ENCODE results near the gene KIRREL3. TPM values are rescaled to one million over a fixed set of nuclear protein-coding genes. Genes with fewer than 3 reads are reported as not detected.

KIRREL3 gene
- polyA plus RNA-seq, 1 experiment, result 2.3 TPM

DNA sequence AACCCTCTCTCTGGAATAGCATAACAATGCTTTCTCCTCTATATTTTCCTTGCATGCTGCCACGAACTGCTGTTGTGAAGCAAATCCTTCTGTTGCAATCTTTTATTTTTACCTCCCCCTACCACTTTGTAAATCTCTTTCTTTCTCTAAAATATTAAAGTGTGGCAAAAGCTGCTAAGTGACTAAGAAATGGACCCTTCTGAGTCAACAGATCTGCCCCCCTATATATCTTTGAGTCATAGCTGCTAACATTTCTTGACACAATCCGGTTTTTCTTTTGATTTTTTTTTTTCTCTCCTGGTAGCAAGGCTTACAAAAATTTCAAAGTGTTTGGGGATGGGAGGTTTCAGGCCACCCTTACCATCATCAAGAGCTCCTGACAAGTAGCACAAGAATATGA is 39.0 kb upstream of the KIRREL3 start:
- no peak for DNase-seq (ENCODE audit: low read depth, low spot score)
- Histone ChIP-seq H3K27ac (ENCODE audit: low read depth, low read length) (no peak overlapping the region), H3K9me3 (ENCODE audit: control insufficient read depth, insufficient read depth, low read length) (no peaks in the 10 kb centered on the region), H3K27me3 (ENCODE audit: control insufficient read depth, insufficient read depth, low read length) (no peaks in the 10 kb centered on the region), H3K4me3 (ENCODE audit: low read depth, low read length) (no peak overlapping the region)
- ChIA-PET POLR2A (interaction anchor here (0.6 kb wide), 1 partner anchor 559 kb away, joined by 3 read pairs; no protein-coding TSS in a partner anchor), CTCF (no interaction called here)
- TF ChIP-seq, protein P1, sequence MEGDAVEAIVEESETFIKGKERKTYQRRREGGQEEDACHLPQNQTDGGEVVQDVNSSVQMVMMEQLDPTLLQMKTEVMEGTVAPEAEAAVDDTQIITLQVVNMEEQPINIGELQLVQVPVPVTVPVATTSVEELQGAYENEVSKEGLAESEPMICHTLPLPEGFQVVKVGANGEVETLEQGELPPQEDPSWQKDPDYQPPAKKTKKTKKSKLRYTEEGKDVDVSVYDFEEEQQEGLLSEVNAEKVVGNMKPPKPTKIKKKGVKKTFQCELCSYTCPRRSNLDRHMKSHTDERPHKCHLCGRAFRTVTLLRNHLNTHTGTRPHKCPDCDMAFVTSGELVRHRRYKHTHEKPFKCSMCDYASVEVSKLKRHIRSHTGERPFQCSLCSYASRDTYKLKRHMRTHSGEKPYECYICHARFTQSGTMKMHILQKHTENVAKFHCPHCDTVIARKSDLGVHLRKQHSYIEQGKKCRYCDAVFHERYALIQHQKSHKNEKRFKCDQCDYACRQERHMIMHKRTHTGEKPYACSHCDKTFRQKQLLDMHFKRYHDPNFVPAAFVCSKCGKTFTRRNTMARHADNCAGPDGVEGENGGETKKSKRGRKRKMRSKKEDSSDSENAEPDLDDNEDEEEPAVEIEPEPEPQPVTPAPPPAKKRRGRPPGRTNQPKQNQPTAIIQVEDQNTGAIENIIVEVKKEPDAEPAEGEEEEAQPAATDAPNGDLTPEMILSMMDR (IDR thresholded peaks at IDR 0.05; ENCODE audit: low read depth, low read length), result no peak

DNA sequence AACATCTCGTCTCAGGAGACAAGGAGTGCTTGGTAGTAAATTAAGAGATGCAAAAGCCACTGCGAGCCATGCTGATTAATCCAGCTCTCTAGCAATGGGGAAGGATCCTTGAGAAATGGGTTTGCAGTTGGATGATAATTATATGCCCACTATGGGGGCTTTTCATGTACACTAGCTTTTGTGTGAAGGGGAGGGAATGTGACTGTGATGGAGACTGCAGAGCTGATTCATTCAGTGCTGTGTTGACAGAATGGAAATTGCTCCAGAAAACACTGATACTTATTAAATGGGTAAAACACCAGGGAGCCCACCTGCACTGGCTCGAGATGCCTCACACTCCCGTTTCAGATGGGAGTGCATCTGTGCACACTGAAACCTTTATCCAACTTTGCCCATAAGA is 37.0 kb upstream of the KIRREL3 start:
- no peaks in the 10 kb centered on the region for H3K27me3 ChIP-seq (ENCODE audit: control insufficient read depth, insufficient read depth, low read length)
- no peak overlapping the region for H3K27ac ChIP-seq (ENCODE audit: low read depth, low read length)
- POLR2A ChIA-PET, result no interaction called here
- CTCF ChIA-PET, result interaction anchor here (0.6 to 0.9 kb wide), 2 partner anchors 321 to 550 kb away, joined by 4 read pairs; no protein-coding TSS in a partner anchor
- TF ChIP-seq, protein P1 (IDR thresholded peaks at IDR 0.05; ENCODE audit: low read depth, low read length), result no peak
- DNase-seq (ENCODE audit: low read depth, low spot score), result no peak
- H3K9me3 ChIP-seq (ENCODE audit: control insufficient read depth, insufficient read depth, low read length), result no peaks in the 10 kb centered on the region
- H3K4me3 ChIP-seq (ENCODE audit: low read depth, low read length), result no peak overlapping the region

DNA sequence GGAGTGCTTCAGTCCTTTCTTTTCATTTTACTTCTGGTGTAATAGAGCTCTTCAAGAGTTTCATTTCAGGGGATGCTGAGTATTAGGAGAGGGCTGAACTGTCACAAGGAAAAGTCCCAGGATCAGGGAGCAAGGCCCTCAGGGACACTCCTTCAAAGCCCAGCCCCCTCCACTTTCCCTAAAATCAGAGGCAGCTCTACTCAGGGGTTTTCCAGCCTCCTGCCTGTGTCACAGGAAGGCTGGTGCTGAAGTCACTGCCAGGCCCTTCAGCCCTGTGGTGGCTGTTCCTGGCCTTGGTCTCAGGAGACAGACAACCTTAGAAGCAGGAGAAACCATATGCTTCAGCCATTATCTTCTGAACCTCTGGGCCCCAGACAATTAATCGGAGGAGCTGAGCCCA is 36.4 kb upstream of the KIRREL3 start:
- ChIA-PET POLR2A (no interaction called here), CTCF (no interaction called here)
- H3K27me3 ChIP-seq (ENCODE audit: control insufficient read depth, insufficient read depth, low read length), result no peaks in the 10 kb centered on the region
- TF ChIP-seq, protein P1 (IDR thresholded peaks at IDR 0.05; ENCODE audit: low read depth, low read length), result no peak
- no peak overlapping the region for H3K4me3 ChIP-seq (ENCODE audit: low read depth, low read length)
- no peaks in the 10 kb centered on the region for H3K9me3 ChIP-seq (ENCODE audit: control insufficient read depth, insufficient read depth, low read length)
- H3K27ac ChIP-seq (ENCODE audit: low read depth, low read length), result no peak overlapping the region
- no peak for DNase-seq (ENCODE audit: low read depth, low spot score)

DNA sequence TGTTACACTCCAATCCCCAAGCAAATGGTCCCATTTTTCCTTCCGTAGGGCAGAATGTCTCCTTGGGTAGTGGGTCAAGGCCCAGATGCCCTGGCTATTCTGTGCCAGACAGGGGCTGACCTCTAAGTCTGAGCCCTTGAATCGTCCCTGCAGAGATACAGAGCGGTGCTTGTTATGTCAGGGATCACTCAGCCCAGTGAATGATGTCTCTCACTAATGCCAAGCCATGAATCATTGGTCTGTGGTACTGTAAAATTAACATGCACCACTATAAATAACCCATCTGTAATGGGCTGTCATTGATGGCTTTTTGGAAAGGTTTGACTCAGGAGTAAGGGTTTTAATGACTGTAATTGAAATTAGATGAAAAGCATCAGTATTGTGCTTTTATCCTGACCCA is 35.3 kb upstream of the KIRREL3 start:
- TF ChIP-seq, protein P1 (IDR thresholded peaks at IDR 0.05; ENCODE audit: low read depth, low read length), result no peak
- CTCF ChIA-PET, result no interaction called here
- H3K27me3 ChIP-seq (ENCODE audit: control insufficient read depth, insufficient read depth, low read length), result peaks cover 4% of the 10 kb centered on the region
- no peaks in the 10 kb centered on the region for H3K9me3 ChIP-seq (ENCODE audit: control insufficient read depth, insufficient read depth, low read length)
- POLR2A ChIA-PET, result no interaction called here
- no peak for DNase-seq (ENCODE audit: low read depth, low spot score)
- no peak overlapping the region for H3K27ac ChIP-seq (ENCODE audit: low read depth, low read length)
- H3K4me3 ChIP-seq (ENCODE audit: low read depth, low read length), result no peak overlapping the region

DNA sequence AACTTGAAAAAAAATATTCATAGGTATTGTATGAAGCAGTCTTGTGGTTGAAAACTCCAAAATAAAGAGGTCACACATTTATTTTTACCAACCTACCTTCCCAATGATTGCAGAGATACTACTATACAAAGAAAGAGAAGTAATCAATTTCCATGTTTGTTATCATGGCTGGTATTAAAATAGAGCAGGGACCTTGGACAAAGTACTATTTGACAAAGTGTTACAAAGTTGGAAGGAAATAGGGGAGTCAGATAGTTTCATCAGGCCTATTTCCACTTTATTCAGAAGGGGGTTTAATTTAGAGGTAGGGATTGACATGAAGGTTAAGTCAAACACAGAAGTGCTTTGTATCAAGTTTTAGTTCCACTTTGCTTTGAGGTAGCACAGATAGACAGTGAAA is 34.4 kb upstream of the KIRREL3 start:
- CTCF ChIA-PET, result no interaction called here
- no peak overlapping the region for H3K27ac ChIP-seq (ENCODE audit: low read depth, low read length)
- POLR2A ChIA-PET, result no interaction called here
- H3K9me3 ChIP-seq (ENCODE audit: control insufficient read depth, insufficient read depth, low read length), result no peaks in the 10 kb centered on the region
- DNase-seq (ENCODE audit: low read depth, low spot score), result no peak
- no peak overlapping the region for H3K4me3 ChIP-seq (ENCODE audit: low read depth, low read length)
- TF ChIP-seq, protein P1 (IDR thresholded peaks at IDR 0.05; ENCODE audit: low read depth, low read length), result no peak
- H3K27me3 ChIP-seq (ENCODE audit: control insufficient read depth, insufficient read depth, low read length), result peaks cover 7% of the 10 kb centered on the region
